ENCODE data around the gene RELL2.

DNA sequence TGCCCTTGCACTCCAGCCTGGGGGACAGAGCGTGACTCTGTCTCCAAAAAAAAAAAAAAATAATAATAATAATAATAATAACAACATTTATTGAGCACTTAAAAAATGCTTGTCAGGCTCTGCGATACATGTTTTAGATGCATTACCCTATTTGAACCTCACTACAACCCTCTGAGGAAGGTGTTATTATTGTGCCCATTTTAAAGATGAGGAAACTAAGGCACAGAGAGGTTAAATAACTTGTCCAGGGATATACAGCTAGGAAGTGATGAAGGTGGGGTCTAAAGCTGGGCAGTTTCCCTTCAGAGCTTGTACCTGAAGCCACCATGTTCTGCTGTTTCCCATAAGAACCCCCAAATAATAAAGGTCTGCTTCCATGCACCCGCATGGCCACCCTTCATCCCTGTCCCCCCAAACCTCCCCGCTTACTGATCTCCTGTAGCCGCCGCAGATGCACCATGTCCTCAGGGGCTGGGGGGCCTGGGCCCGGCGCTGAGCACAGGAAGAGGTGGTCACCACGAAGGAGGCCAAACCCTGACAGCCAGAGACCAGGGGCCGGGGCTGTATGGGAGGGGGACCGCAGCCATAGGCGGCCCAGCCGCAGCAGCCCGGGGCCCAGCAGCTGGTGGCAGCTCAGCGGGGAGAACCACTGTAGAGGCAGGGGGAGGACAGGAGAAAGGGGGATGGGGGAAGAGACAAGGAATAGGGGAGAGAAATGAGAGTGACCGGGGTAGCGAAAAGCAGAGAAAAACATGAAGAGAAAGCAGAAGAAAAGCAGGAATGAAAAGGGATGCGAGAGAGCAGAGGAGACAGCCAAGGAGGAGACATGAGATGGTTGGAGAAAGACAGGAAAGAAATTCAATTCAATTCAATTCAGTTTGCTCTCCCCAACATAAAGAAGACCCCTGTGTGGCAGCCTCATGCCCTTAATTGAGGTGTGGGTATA is 29.5 kb downstream of the RELL2 start:
- TF ChIP-seq, protein P1, sequence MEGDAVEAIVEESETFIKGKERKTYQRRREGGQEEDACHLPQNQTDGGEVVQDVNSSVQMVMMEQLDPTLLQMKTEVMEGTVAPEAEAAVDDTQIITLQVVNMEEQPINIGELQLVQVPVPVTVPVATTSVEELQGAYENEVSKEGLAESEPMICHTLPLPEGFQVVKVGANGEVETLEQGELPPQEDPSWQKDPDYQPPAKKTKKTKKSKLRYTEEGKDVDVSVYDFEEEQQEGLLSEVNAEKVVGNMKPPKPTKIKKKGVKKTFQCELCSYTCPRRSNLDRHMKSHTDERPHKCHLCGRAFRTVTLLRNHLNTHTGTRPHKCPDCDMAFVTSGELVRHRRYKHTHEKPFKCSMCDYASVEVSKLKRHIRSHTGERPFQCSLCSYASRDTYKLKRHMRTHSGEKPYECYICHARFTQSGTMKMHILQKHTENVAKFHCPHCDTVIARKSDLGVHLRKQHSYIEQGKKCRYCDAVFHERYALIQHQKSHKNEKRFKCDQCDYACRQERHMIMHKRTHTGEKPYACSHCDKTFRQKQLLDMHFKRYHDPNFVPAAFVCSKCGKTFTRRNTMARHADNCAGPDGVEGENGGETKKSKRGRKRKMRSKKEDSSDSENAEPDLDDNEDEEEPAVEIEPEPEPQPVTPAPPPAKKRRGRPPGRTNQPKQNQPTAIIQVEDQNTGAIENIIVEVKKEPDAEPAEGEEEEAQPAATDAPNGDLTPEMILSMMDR (conservative IDR thresholded peaks at IDR 0.05 in 1 of 2, IDR thresholded peaks at IDR 0.05 in 1 of 2; ENCODE audit: extremely low read depth in 1 of 2, insufficient read depth in 1 of 2, low read depth in 1 of 2, low read length in 2 of 2) = no peak
- no peak for TF ChIP-seq EZH2 (IDR thresholded peaks at IDR 0.05; ENCODE audit: borderline replicate concordance, low read length)
